ENCODE results near the gene ANTKMT.

The ANTKMT gene

DNA sequence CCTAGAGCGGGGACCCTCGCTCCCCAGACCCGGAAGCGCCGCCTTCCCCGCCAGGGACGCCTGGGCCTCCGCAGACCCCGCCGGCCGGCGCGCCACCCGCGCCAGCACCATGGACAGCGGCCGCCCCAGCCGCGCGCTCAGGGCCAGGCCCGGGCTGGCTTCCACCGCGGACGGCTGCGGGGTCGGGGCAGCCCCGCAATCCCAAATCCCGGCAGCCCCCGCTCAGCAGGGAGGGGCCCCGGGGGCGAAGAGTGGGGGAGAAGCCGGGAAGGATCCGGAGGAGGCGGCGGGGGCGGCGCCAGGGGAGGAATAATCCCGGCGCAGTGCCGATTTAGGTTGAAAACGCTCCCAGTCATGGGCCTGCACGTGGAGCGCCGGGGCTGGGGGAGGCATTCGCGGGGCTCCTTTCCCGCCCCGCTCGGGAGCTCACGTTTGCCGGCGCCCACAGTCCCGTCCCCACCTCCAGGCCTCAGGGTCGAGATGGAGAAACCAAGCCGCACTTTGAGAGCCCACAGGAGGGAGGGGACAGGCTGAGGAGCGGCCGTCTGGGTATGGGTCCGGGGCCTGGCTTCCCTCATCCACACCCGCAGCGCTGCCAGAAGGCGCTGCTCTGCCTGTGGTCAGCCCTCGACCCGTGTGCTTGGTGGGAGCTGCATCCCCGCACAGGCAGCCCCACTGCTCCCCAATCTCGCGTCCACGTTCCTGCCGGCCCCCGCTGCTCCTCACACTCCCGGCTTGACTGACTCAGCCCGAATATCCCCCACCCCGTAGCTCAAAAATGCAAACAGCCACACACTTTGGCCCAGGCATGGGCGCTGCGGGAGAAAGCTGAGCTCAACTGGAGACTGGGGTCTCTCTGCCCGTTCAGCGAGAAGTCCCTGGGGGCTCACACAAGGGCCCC is 20.0 kb upstream of the ANTKMT start:
- no peak for DNase-seq

DNA sequence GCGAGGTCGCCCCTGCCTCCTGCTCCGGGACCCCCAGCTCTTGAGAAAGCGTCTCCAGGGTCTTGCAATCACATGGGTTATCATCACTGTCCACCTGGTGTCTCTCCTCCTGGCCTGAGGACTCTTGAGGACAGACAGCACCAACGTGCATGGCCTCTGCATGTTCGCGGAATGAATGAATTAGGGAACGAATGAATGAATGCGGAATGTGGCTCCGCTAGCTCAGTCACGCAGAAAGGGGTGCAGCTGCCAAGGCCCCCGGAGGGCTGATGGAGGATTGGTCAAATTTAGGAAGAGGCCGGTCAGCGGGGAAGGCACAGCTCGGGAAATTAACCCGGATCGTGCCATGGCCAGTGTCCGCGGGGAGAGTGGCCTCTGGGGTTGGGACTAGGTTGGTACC is 18.6 kb upstream of the ANTKMT start:
- DNase-seq = no peak

DNA sequence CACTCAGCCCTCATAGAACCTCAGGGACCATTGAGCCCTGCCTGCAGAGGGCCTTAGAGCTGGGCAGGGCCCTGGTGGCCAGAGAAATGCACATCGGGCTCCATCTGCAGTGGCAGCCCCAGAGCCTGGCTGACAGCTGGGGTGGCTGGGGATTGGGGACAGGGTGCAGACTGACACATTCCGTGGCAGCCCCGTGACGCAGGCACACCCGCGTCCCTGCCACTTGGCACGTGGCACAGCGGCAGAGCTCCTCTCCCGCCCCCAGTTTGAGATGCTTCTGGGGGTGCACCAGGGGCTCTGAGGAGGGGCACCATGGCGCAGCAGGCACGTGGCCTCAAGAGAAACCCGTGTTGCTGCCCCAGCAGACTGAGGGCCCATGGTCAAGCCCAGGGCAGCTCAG is 17.5 kb upstream of the ANTKMT start:
- DNase-seq = no peak

DNA sequence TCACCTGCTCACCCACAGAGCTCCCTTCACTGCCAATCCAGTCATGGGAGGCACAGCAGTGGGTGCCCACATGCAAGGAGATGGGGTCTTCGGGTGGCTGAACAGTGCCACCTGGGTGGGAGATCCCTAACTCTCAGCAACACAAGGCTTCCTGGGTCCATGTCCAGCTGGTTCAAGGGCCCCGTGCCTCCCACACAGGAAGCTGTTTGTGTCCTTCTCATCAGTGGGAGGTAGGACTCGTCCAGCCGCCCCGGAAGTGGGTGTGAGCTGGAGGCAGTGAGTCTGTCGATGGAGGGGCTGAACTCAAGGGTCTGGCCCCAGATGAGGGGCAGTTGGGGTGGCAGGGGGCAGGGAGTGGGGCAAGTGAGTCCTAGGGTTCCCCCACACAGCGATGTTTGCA is 16.9 kb upstream of the ANTKMT start:
- DNase-seq = no peak

GRCh38 chr16:704552-705380 is 16.2 kb upstream of the ANTKMT start:
- no peak for DNase-seq

DNA sequence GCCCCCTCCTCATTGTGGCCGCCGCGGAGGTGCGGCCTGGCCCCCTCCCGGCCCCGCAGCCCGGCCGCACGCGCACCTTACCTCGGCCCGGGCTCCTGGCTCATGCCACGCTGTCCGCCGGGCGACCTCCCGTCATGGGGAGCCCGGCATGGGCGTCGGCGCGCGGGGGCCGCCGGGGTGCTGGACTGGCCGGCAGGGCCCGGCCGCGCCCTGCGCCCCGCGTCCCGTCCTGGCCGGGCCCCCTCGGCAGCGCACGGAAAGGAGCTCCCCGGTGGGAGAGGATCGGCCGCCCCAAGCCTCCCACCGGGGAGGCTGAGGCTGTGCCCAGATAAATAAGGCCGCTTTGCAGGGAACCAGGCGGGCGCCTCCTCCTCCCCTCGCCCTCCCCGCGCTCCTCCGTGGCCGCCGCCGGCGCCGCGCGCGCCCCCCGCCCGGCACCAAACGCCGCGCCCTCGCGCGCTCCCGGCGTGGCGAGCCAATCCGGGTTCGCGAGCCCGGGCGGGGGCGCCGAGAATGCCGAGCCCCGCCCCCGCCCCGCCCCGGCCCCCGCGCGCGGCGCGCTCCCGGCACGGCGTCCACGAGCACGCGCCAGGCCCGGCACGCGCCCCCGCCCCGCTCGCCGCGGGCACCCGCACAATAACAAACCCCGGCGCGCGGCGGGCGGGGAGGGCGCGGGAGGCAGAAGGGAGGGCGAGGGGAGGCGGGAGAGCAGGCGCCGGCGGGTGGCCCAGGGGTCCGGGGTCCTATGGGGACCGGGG is 15.3 kb upstream of the ANTKMT start, which contains the start of gene FBXL16:
FBXL16 (minus strand) TSS at position 371 of the 758 bp plus-strand sequence. CDS start 8,396 bp downstream, outside the sequence.
- peak; percentile 81 for DNase-seq

- peak; percentile 71 for DNase-seq
These were observed 14.5 kb upstream of the ANTKMT start for GRCh38 chr16:706189-707061.

DNA sequence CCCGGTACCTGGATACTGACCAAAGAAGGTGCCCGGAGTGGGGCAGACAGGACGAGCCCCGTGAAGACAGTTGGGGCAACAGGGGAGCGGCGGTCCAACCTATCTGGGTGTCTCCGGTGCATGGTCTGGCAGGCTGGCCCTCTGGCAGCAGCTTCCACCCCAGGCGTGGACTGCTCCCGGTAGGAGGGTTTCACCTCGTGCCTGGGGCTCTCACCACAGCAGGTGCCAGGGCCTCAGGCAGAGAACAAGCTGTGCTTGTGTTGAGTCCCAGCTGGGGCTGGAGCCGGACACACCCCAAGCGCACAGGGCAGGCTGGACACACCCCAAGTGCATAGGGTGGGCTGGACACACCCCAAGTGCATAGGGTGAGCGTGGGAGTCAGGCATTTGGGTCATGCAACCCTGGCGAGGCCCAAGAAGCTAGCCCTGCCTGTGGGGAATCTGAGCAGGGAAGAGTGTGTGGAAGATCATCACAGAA is 13.8 kb upstream of the ANTKMT start:
- no peak for DNase-seq

- DNase-seq = no peak
These were observed 12.9 kb upstream of the ANTKMT start for GRCh38 chr16:708019-708418.

- no peak for DNase-seq
These were observed 12.0 kb upstream of the ANTKMT start for GRCh38 chr16:708959-709358.

DNA sequence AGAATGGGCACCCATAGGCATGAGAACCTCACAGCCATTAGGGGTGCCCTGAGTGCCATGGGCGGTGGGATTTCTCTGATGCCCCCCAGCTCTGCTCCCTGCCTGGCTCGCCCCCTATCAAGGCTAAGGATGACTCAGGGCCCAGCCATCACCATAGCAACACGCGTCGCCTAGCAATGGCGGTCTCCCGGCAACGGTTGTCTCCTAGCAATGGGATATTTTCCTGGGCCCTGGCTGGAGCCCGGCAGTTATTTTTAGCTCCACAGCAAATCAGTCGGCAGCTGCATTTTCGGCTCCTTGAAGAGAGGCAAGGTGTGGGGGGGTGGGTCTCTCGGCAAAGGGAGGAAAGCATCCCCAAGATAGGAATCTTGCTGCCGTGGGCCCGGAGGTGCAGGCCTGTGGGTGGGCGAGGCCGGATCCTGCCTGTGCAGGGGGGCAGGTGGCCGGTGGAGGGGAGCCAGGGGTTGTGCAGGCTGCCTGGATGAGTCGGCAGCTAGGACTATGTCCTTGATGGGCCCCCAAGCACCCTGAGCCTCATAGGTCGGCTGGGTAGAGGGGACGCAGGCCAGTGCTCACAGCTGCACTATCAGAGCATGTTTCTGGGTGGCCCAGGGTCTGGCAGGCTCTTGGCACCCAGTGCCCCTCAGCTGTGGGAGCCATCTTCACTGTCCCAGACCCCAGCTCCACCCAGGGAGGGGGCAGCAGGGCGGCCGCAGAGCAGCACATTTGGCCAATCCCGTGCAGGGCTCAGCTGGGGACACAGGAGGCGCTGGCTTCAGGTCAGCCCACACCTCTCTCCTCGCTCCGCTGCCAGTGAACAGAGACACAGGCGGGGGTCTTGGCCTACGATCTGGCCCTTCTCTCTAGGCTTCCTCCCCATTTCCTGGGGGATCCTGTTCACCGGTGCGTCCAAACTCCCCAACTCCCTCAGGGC is 11.1 kb upstream of the ANTKMT start:
- peak; percentile 93 for DNase-seq

GRCh38 chr16:710500-711075 is 10.4 kb upstream of the ANTKMT start:
- DNase-seq = peak; percentile 63

DNA sequence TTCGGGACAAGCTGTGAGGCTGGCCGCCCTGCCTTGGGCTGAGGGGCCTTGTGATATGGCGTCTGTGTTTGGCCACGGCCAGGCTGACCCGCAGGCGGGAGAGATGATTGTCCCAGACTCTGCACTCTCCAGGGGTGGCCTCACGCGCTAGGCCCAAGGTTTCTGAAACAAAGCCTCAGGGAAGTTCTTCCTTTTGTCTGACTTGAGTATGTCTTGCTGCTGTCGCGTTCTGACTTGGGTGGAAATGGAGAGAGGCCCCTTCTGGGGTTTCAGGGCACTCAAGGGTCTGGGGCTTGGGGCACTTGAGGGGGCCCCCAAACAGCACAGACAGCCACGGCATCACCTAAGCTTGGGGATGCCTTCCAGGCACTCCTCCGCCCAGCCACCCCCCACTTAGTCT is 9.9 kb upstream of the ANTKMT start:
- DNase-seq = no peak

GRCh38 chr16:711548-712320 is 9.2 kb upstream of the ANTKMT start:
- DNase-seq = peak; percentile 41

GRCh38 chr16:712740-713250 is 8.2 kb upstream of the ANTKMT start:
- DNase-seq = peak; percentile 42

DNA sequence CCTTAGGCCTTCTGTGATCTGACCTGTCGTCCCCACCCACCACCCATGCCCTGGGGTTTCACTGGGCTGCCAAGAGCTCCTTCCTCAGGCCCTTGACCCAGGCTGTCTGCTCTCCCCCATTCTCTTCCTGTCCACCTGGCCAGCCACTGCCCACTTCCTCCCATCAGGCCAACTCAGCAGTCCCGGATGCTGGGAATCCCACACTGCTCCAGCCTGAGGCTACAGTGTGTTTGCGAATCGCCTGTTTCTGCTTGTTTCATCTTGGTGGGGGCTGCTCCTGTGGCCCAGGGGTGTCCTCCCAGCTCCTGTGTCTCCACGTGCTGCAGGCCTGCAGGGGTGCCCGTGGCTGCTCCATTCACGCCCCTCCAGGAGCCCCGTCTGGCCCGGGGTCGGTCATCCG is 6.9 kb upstream of the ANTKMT start:
- DNase-seq = no peak

GRCh38 chr16:714558-715476 is 6.1 kb upstream of the ANTKMT start, which contains the start of gene METRN:
METRN (plus strand) TSS chr16:715118; CDS start chr16:715290, 172 bp downstream.
- DNase-seq = peak; percentile 72
